GM12892 (cell line): Measurements from ENCODE around the gene ECHDC3.
"Not testable (repeated sequence)": the region's sequence is repeated elsewhere in the genome, so short reads cannot be mapped to it uniquely, and the experiment has no call there.

Source experiments
- DNase-seq: peaks from one replicate; pipeline ENCODE4 v3.0.0; 2011; ENCODE audit not compliant: insufficient read length
- FAIRE-seq: peaks from 2 replicates; lab custom pipeline; 2011; peaks lifted over from hg19 to GRCh38; lab: Jason Lieb, UNC
- POLR2A ChIP-seq: IDR thresholded peaks from 2 replicates; pipeline ENCODE4 v1.6.1; 2011; ENCODE audit warnings: low read depth, low read length, control low read depth
- POLR2AphosphoS5 ChIP-seq: IDR thresholded peaks from 2 replicates; pipeline ENCODE4 v1.6.1; 2011; ENCODE audit warnings: low read depth, low read length, control low read depth
- TAF1 ChIP-seq: IDR thresholded peaks from 2 replicates; pipeline ENCODE4 v1.6.1; 2011; ENCODE audit warnings: low read depth, mild to moderate bottlenecking, control low read depth, low read length, borderline replicate concordance

Gene ECHDC3

DNA sequence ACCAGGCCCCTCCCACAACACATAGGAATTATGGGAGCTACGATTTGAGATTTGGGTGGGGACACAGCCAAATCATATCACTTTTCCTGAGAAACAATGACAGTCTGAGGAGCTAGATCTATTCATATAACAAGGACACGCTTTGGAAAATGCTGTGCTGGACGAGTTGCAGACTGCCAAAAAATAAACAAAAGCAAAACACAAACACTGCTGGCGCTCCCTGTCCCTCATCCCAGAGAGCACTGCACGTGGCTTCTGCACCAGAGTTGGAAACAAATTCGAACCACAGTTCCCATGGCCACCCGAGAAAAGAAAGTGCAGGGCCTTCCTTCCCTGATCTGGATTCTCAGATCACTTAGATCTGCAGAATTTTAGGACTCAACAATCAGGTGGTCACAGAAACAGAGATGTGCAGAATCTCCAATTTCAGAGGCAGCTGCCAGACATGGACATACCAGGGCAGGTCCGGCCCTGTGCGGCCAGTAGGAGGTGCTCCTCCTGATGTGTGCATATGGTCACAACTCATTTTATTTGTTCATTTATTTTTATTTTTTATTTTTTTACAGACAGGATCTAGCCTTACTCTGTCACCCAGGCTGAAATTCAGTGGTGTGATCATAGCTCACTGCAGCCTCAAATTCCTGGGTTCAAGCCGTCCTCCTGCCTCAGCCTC is 35.2 kb upstream of the ECHDC3 start:
- no peak for FAIRE-seq
- no peak for TF ChIP-seq TAF1
- no peak for DNase-seq

DNA sequence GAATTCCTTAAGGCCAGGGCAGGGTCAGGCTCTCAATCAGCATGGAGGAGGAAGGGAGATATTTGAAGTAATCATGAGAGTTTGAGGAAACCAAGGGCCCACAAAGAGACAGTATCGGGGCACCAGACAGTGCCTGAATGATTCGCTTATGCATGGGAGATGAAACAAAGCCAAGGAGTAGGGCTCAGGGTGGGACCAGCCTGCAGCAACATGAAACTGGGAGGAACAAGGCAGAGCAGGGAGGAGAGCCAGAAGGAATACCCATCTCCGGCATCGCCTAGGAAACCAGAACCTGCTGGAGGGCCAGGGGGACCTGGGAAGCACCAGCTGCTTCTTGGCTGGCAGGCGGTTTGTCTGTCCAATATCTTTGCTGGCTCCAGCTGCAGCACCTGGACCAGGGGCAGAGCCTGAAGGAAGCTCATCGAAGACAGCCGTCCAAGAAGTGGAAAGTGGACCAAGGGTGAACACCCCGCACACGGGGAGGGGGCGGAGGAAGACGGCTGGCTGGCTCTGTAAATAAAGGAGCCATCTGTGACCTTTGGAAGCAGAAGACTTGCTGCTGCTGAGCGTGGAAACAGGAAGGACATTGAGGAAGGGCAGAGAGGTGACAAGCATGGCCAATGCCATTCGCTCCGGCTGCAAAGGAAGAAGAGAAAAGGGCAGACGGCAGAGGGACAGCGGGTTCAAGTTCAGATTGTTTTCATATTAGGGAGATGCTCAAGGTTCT is 34.4 kb upstream of the ECHDC3 start:
- FAIRE-seq (no peak), DNase-seq (no peak)
- no peak for TF ChIP-seq TAF1
- TF ChIP-seq POLR2AphosphoS5, result no peak
- TF ChIP-seq POLR2A, result no peak

DNA sequence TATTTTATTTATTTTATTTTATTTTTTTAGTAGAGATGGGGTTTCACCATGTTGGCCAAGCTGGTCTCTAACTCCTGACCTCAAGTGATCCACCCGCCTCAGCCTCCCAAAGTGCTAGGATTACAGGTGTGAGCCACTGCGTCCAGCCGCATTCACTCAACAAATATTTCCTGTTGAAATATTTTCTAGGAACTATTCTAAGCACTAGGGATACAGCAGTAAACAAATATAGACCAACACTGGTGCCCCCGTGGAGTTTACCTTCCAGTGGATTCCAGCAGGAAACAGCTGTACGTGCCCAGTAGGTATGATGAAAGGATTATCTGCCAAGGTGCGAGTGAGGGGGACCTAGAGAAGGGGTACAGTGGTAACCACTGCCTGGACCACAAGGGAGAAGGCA is 33.4 kb upstream of the ECHDC3 start:
- not testable (repeated sequence) for FAIRE-seq, DNase-seq

DNA sequence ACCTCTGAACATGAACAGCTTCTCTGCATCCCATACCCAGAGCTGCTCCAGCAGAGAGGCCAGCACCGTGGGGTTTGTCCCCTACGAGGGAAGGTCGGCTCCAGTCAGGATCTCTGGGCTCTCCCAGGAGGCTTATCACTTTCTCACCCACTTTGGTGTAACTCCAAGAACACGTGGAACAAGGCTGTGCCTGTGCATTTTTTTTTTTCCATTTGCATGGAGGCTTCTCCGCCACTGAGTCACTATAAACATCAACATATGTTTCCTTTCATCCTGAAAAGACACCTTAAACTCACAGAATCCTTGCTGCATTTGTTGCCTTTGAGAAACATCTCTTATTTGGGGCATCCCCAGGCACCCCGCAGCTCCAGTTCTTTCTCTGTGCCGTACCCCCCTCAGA is 29.4 kb upstream of the ECHDC3 start:
- FAIRE-seq, result no peak
- TF ChIP-seq TAF1 (no peak), POLR2A (no peak), POLR2AphosphoS5 (no peak)
- no peak for DNase-seq

DNA sequence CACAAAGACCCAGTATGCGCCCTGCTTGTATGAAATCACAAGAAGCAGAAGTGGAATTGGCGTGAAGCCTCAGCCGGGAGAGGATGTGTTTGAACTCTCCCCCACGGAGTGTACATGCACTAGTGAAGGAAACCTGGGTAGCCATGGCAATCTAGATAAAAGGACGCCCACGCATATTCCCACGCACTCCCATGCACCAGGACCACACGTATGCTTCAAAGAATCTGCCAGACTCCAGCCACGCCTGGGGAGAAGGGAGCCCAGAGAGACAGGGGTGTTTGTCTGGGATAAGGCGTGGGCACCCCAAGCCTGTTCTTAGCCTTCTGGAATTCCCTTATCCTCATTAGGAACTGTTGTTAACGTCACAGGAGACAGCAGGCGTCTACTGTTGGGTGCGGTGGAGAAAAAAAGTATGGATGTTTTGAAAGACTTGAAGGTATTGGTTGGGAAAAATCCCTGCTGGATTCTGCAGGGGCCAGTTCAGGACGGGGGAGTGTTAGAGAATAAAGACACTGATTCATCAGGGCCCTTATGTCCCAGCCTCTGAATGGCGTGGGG is 28.9 kb upstream of the ECHDC3 start:
- DNase-seq (no peak), FAIRE-seq (no peak)
- no peak for TF ChIP-seq TAF1
- no peak for TF ChIP-seq POLR2AphosphoS5
- no peak for TF ChIP-seq POLR2A

DNA sequence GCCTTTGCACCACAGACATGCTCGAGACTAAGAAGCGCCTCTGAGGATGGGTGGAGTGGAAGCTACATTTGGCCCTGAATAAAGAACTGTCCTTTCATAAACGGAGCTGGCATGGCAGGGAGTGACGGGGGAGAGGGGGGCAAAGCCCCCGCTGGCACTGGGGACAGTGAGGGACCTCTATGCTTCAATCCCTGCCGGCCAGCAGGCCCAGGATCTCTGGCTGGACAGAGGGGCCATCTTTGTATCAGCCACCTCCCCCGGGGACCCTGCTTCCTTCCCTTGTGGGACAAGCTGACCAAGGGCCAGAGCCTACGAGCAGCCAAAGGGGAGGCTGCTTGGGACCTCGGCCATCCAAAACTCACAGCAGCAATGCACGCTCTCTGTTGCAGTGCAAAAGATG is 28.2 kb upstream of the ECHDC3 start:
- no peak for FAIRE-seq
- no peak for DNase-seq
- TF ChIP-seq POLR2AphosphoS5 (no peak), POLR2A (no peak), TAF1 (no peak)

DNA sequence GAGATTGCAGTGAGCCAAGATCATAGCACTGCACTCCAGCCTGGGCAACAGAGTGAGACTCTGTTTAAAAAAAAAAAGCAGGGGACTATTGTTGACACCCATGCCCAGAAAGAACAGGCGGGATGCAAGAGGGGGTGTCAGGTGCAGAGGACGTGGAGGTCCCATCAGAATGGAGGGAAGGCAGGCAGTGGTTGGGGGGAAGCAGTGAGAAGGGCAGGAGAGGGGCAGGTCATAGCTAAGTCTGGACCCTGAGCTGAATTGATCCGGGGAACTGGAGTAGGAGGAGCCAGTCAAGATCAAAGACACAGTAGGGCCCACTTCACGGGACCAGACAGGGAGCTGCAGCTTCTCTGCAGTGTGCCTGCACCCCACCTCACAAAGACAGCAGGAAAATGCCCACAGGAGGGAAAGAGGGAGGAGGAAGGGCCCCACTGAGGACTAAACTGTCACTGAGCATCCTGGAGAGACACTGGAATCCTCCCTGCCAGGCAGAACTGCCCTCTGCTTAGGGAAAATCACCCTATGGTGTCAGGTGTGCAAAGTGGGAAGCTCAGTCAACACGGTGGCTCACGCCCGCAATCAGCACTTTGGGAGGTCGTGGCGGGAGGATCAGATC is 27.3 kb upstream of the ECHDC3 start:
- no peak for TF ChIP-seq TAF1
- TF ChIP-seq POLR2AphosphoS5, result no peak
- no peak for TF ChIP-seq POLR2A
- DNase-seq (no peak), FAIRE-seq (no peak)

DNA sequence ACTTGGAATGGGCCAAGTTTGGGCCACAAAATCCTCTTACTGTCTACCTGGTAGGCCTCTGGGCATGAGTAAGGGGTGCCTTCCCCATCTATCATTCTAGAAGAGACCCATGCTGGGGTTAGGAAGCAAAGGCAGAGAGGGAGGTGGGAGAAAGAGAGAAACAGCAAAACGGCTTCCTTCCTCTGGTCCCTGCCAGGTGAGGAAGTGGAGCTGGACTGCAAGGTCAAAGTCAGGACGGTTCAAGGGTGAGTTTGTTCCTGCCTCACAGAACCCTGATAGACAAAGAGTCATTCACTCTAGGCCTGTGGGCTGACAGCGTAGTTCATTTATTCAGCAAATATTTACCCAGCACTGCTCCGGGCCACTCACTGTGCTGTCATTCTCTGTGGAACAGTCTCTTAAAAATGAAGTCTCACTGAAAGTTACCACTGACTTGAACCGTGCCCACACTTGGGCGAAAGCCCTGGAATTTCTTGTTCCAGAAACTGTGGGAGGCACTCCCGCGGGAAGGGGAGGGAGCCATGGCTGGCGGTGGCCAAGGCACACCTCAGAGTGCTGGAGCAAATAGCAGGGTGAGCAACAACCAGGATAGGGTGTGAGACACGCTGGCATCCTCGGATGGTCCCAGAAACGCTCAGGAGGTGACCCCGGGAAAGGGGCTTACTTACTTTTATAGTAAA is 26.2 kb upstream of the ECHDC3 start:
- DNase-seq (no peak), FAIRE-seq (no peak)
- TF ChIP-seq POLR2A, result no peak

DNA sequence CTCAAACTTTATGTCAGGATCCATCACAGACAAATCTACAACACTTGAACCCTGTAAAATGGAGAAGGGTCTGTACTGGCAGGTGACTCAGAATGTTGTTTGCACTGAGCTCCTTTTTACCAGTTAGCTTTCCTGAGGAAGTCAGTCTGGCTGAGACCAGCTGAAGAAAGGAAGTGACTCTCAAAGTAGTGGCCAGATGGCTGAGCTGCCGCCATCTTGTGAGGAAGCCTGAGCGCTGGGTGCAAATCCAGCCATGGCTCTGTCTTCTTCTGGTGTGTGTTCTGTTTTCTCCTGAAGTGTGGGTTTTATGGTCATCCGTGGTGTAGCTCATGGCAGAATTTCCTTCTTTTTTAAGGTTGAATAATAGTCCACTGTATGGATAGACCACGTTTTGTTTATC is 25.5 kb upstream of the ECHDC3 start:
- TF ChIP-seq TAF1 (no peak), POLR2A (no peak), POLR2AphosphoS5 (no peak)
- no peak for DNase-seq
- FAIRE-seq, result no peak

DNA sequence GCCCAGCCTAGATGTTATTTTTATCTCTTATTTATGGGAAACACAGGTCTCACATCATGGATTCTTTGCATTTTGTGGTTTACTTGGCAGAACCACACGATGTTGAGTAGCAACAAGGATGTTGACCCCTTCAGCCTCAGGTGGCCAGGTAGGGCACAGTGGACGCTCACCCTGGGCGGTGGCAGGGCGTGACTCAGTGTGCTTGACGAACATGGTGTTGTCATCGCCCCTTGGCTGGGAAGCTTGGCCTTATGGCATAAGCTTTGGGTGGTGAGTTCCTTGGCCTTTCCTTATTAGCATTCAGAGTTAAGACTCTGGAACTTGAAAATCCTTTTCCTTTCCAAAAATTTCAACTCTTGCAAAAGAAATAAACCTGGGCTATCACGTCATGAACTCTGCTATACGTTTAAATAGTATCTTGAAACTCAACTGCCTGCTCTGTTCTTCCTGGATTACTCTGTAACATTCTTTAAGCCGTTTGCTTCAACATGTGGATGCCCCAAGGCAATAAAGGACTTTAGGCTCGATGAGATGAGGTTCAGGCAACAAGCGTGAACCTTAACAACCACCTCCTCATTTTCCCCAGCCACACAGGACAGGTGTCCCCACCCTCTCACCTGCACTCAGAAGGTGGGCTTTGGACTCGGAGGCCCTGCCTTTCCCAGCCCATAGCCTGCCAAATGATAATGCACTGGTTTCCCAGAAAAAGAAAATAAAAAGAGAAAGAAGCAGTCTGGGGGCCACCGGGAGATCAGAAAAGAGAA is 22.5 kb upstream of the ECHDC3 start:
- no peak for FAIRE-seq
- TF ChIP-seq POLR2A, result no peak
- TF ChIP-seq TAF1, result no peak
- TF ChIP-seq POLR2AphosphoS5, result no peak
- no peak for DNase-seq

DNA sequence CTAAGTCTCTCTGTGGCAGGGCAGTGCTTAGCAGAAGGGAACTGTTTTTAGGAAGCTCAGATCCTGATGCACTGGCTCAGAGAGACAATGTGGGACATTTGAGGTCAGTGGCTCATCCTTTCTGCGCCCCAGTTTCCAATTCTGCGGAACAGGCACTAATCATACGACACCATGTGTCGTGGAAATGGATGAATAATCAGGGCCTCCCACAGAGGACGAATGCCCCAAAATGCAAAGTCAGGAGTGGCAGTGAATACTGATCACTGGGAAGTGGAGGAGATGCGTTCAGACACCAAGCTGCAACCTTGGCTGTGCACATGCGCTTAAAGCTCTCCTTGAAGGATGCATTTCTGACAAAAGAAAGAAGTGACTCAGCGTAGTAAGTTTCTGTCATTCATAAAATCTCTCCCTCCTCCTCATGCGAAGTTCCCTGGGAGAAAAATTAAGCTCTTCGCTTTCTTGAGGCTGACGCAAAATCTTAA is 21.9 kb upstream of the ECHDC3 start:
- no peak for TF ChIP-seq POLR2AphosphoS5
- TF ChIP-seq POLR2A, result no peak
- TF ChIP-seq TAF1, result no peak
- no peak for DNase-seq
- FAIRE-seq, result no peak

DNA sequence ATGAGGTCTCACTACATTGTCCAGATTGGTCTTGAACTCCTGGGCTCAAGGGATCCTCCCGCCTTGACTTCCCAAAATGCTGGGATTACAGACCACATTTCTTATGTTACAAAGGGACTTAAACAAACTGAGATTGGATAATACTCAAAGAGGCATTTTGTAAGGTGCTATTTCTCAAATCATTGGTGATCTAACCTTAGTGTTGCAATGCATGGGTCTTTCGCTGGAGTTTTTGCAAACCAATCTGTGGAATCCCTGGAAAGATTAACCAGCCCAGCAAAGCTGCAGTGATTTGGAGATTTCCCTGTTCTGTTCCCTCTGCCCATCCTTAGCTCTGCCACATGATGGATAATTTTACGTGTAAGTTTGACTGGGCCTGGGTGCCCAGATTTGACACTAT is 20.4 kb upstream of the ECHDC3 start:
- TF ChIP-seq POLR2AphosphoS5 (no peak), TAF1 (no peak), POLR2A (no peak)
- DNase-seq (no peak), FAIRE-seq (no peak)
